Liver (tissue), 9 donors: ENCODE results near the gene HTR3C. TPM values are rescaled to one million over a fixed set of nuclear protein-coding genes. Genes with fewer than 3 reads are reported as not detected.
"Not testable (repeated sequence)": the region's sequence is repeated elsewhere in the genome, so short reads cannot be mapped to it uniquely, and the experiment has no call there.

Source experiments
- DNase-seq: peaks from one replicate; pipeline ENCODE4 v3.0.0-alpha.2; 2017; ENCODE audit warnings: low spot score
- H3K27ac ChIP-seq, 2 donors: one replicate each; pipeline ENCODE4 v1.7.0; 2013; ENCODE audit warnings: inconsistent platforms in 2 of 2, low read length in 2 of 2, control low read depth in 1 of 2, low read depth in 1 of 2, mild to moderate bottlenecking in 1 of 2
- H3K27me3 ChIP-seq, 4 donors: one replicate each; pipeline versions ENCODE4 v1.6.1 to v1.7.0; 2013; ENCODE audit warnings: low read length in 3 of 4, inconsistent platforms in 1 of 4, mild to moderate bottlenecking in 1 of 4, moderate library complexity in 1 of 4; ENCODE audit not compliant: control insufficient read depth in 4 of 4, insufficient read depth in 4 of 4
- H3K36me3 ChIP-seq, 4 donors: one replicate each; pipeline versions ENCODE4 v1.6.1 to v1.7.0; 2013; ENCODE audit warnings: low read length in 3 of 4, mild to moderate bottlenecking in 3 of 4, low read depth in 1 of 4, moderate library complexity in 1 of 4; ENCODE audit not compliant: control insufficient read depth in 4 of 4, insufficient read depth in 3 of 4
- H3K4me1 ChIP-seq, 4 donors: one replicate each; pipeline versions ENCODE4 v1.6.1 to v1.7.0; 2013; ENCODE audit warnings: low read length in 3 of 4, mild to moderate bottlenecking in 3 of 4, moderate library complexity in 1 of 4; ENCODE audit not compliant: control insufficient read depth in 4 of 4, insufficient read depth in 4 of 4
- H3K4me3 ChIP-seq, 3 donors: one replicate each; pipeline versions ENCODE4 v1.6.1 to v1.7.0; 2013; ENCODE audit warnings: low read length in 3 of 3, control low read depth in 1 of 3, low read depth in 1 of 3, mild to moderate bottlenecking in 1 of 3
- H3K9ac ChIP-seq, 2 donors: one replicate each; pipeline ENCODE4 v1.7.0; 2013; ENCODE audit warnings: low read length in 2 of 2, mild to moderate bottlenecking in 2 of 2, moderate library complexity in 2 of 2, control low read depth in 1 of 2, low read depth in 1 of 2
- H3K9me3 ChIP-seq, 4 donors: one replicate each; pipeline versions ENCODE4 v1.6.1 to v1.7.0; 2013; ENCODE audit warnings: low read length in 3 of 4; ENCODE audit not compliant: control insufficient read depth in 4 of 4
- ATF3 ChIP-seq: IDR thresholded peaks from 2 replicates; pipeline ENCODE4 v1.6.1; 2016; ENCODE audit warnings: antibody characterized with exemption
- CTCF ChIP-seq: fragments of 150-350 bp; IDR thresholded peaks from 2 replicates; pipeline ENCODE4 v1.5.1; 2017; ENCODE audit warnings: improper control_type of control experiment, low read depth, low read length; ENCODE audit not compliant: missing input control
- EGR1 ChIP-seq, 2 donors: IDR thresholded peaks; 2 replicates each; pipeline ENCODE4 v1.6.1; 2016 to 2018; ENCODE audit warnings: antibody characterized with exemption in 2 of 2, low read depth in 2 of 2
- FOXA1 ChIP-seq: IDR thresholded peaks from 2 replicates; pipeline ENCODE4 v1.6.1; 2016; ENCODE audit warnings: antibody characterized with exemption
- FOXA2 ChIP-seq: IDR thresholded peaks from 2 replicates; pipeline ENCODE4 v1.6.1; 2016; ENCODE audit warnings: antibody characterized with exemption
- GABPA ChIP-seq, 2 donors: IDR thresholded peaks in 1 of 2; conservative IDR thresholded peaks in 1 of 2; 2 replicates each; pipeline ENCODE4 v1.6.1; 2016; ENCODE audit warnings: antibody characterized with exemption in 2 of 2, mild to moderate bottlenecking in 1 of 2, moderate library complexity in 1 of 2
- HNF4A ChIP-seq, 2 donors: conservative IDR thresholded peaks; 2 replicates each; pipeline ENCODE4 v1.6.1; 2016; ENCODE audit warnings: antibody characterized with exemption in 2 of 2, mild to moderate bottlenecking in 2 of 2
- HNF4G ChIP-seq: IDR thresholded peaks from 2 replicates; pipeline ENCODE4 v1.6.1; 2016; ENCODE audit warnings: antibody characterized with exemption
- JUND ChIP-seq, 2 donors: IDR thresholded peaks; 2 replicates each; pipeline ENCODE4 v1.6.1; 2016; ENCODE audit warnings: antibody characterized with exemption in 2 of 2
- NR2F2 ChIP-seq: IDR thresholded peaks from 2 replicates; pipeline ENCODE4 v1.6.1; 2016; ENCODE audit warnings: antibody characterized with exemption
- RAD21 ChIP-seq, 2 donors: IDR thresholded peaks; 2 replicates each; pipeline ENCODE4 v1.6.1; 2016; ENCODE audit warnings: antibody characterized with exemption in 2 of 2, mild to moderate bottlenecking in 2 of 2
- RXRA ChIP-seq, 2 donors: IDR thresholded peaks; 2 replicates each; pipeline ENCODE4 v1.6.1; 2017 to 2018; ENCODE audit warnings: antibody characterized with exemption in 2 of 2, mild to moderate bottlenecking in 1 of 2
- SP1 ChIP-seq: IDR thresholded peaks from 2 replicates; pipeline ENCODE4 v1.6.1; 2018; ENCODE audit warnings: antibody characterized with exemption, mild to moderate bottlenecking
- TAF1 ChIP-seq: conservative IDR thresholded peaks from 2 replicates; pipeline ENCODE4 v1.6.1; 2016; ENCODE audit warnings: antibody characterized with exemption, mild to moderate bottlenecking
- YY1 ChIP-seq: IDR thresholded peaks from 2 replicates; pipeline ENCODE4 v1.6.1; 2016; ENCODE audit warnings: antibody characterized with exemption, mild to moderate bottlenecking
- ZBTB33 ChIP-seq: IDR thresholded peaks from 2 replicates; pipeline ENCODE4 v1.6.1; 2016; ENCODE audit warnings: antibody characterized with exemption
- WGBS: extraction: QIAGEN DNeasy Blood & Tissue Kit; methylation state at CpG from one replicate; pipeline ENCODE4 v1.1.7; 2013; 5-methylcytosine and 5-hydroxymethylcytosine counted together
- polyA plus RNA-seq, 2 donors: library from polyadenylated mRNA; stranded (reverse) in 1 of 2; unstranded in 1 of 2; fragments of 200-250 nt in 1 of 2; fragments of >200 nt in 1 of 2; fragmentation: Nextera tagmentation in 1 of 2; extraction: Ambion mirVana in 1 of 2; gene quantifications; one replicate each; pipeline versions ENCODE4 v1.2.1 to v1.2.3, GENCODE V29; 2013 to 2015
- total RNA-seq, 2 donors: library from RNA; depleted of rRNA; stranded (reverse); fragments of >200 nt; gene quantifications; one replicate each; pipeline ENCODE4 v1.2.3, GENCODE V29; 2014
- TF ChIP-seq, protein P1 (sequence below): IDR thresholded peaks from 2 replicates; pipeline ENCODE4 v1.6.1; 2016; ENCODE audit warnings: antibody characterized with exemption
- TF ChIP-seq, protein P2 (sequence below): IDR thresholded peaks from 2 replicates; pipeline ENCODE4 v1.6.1; 2016; ENCODE audit warnings: antibody characterized with exemption, mild to moderate bottlenecking
- donor health status: healthy.
- donor health status: healthy.
- donor health status: healthy.
- donor health status: healthy.
- donor health status: healthy.

The HTR3C gene
- total and polyA plus RNA-seq, 4 donors = not detected

- no peak overlapping the region for H3K4me3 ChIP-seq
- no peaks in the 10 kb centered on the region for H3K27me3 ChIP-seq
- H3K9me3 ChIP-seq = no peaks in the 10 kb centered on the region
- H3K36me3 ChIP-seq = no peaks in the 10 kb centered on the region
- WGBS = 74% methylated on average over 7 of the region's 7 CpGs
- no peak overlapping the region for H3K27ac ChIP-seq
- no peak overlapping the region for H3K9ac ChIP-seq
- H3K4me1 ChIP-seq = no peaks in the 10 kb centered on the region
- DNase-seq = no peak
- no peak for TF ChIP-seq ZBTB33
- TF ChIP-seq TAF1 = no peak
- TF ChIP-seq, protein P1, sequence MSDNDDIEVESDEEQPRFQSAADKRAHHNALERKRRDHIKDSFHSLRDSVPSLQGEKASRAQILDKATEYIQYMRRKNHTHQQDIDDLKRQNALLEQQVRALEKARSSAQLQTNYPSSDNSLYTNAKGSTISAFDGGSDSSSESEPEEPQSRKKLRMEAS = no peak
- TF ChIP-seq NR2F2 = no peak
- TF ChIP-seq YY1 = no peak
- TF ChIP-seq JUND (IDR thresholded peaks at IDR 0.05) = no peak
- no peak for TF ChIP-seq RXRA (IDR thresholded peaks at IDR 0.05)
- TF ChIP-seq, protein P2, sequence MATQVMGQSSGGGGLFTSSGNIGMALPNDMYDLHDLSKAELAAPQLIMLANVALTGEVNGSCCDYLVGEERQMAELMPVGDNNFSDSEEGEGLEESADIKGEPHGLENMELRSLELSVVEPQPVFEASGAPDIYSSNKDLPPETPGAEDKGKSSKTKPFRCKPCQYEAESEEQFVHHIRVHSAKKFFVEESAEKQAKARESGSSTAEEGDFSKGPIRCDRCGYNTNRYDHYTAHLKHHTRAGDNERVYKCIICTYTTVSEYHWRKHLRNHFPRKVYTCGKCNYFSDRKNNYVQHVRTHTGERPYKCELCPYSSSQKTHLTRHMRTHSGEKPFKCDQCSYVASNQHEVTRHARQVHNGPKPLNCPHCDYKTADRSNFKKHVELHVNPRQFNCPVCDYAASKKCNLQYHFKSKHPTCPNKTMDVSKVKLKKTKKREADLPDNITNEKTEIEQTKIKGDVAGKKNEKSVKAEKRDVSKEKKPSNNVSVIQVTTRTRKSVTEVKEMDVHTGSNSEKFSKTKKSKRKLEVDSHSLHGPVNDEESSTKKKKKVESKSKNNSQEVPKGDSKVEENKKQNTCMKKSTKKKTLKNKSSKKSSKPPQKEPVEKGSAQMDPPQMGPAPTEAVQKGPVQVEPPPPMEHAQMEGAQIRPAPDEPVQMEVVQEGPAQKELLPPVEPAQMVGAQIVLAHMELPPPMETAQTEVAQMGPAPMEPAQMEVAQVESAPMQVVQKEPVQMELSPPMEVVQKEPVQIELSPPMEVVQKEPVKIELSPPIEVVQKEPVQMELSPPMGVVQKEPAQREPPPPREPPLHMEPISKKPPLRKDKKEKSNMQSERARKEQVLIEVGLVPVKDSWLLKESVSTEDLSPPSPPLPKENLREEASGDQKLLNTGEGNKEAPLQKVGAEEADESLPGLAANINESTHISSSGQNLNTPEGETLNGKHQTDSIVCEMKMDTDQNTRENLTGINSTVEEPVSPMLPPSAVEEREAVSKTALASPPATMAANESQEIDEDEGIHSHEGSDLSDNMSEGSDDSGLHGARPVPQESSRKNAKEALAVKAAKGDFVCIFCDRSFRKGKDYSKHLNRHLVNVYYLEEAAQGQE = no peak
- TF ChIP-seq FOXA2 = no peak
- no peak for TF ChIP-seq RAD21 (IDR thresholded peaks at IDR 0.05)
- TF ChIP-seq EGR1 (IDR thresholded peaks at IDR 0.05; ENCODE audit: low read depth in 2 of 2) = no peak
- no peak for TF ChIP-seq CTCF
- TF ChIP-seq HNF4G = no peak
- no peak for TF ChIP-seq SP1
- TF ChIP-seq HNF4A (conservative IDR thresholded peaks at IDR 0.05) = no peak
- TF ChIP-seq GABPA (IDR thresholded peaks at IDR 0.05 in 1 of 2, conservative IDR thresholded peaks at IDR 0.05 in 1 of 2) = no peak
- no peak for TF ChIP-seq FOXA1
- TF ChIP-seq ATF3 = no peak
Measured at GRCh38 chr3:184037816-184038215, 15.0 kb upstream of the HTR3C start.

DNA sequence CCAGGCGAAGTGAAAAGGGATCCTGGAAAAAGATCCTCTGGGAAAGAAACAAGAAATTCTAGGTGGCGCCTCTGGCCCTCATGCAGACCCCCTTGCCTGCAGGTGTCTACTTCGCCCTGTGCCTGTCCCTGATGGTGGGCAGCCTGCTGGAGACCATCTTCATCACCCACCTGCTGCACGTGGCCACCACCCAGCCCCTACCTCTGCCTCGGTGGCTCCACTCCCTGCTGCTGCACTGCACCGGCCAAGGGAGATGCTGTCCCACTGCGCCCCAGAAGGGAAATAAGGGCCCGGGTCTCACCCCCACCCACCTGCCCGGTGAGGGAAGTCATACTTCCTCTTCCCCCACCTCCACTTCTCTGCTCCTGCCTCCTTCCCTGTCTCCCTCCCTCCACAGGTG lies 14.5 kb upstream of the HTR3C start:
- H3K9me3 ChIP-seq, H3K36me3 ChIP-seq, H3K9ac ChIP-seq, H3K4me1 ChIP-seq, DNase-seq, H3K27ac ChIP-seq, H3K27me3 ChIP-seq, H3K4me3 ChIP-seq: not testable (repeated sequence)
- 82% methylated on average over 9 of the region's 9 CpGs for WGBS
